NT2/D1 (cell line): ENCODE results near the gene RNFT2.

Experiments used
- SUZ12 ChIP-seq: IDR thresholded peaks from 2 replicates; pipeline ENCODE4 v1.6.1; 2011; ENCODE audit not compliant: insufficient read length, insufficient read depth; ENCODE audit errors: extremely low read depth
- YY1 ChIP-seq: IDR thresholded peaks from 2 replicates; pipeline ENCODE4 v1.6.1; 2011; ENCODE audit not compliant: insufficient read length, insufficient read depth

DNA sequence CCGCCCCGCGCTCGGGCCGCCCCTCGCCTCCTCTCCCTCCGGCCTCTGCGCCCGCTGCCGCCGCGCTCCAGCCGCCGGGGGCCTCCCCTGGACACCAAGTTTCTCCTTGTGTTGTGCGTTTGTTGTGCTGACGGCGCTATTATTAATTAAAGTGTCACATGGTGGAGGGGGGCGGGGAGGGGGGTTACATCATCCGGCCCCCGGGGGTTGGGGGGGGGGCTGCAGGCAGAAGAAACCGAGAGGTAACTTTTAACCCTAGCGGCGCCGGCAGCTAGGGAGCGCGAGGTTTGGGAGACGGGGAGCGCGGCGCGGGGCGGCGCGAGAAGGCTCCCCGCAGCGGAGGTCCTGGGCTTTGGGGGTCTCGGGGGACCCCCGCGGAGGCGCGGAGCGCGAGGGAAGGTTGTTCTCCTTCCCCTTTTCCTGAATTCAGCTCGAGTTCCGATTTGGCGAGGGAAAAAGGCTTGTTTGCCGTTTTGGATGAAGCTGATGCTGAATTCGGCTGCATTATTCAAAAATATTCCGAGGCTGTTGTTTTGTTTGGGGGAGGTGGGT lies 143.3 kb downstream of the RNFT2 start, which contains the start of gene HRK:
- no peak for TF ChIP-seq YY1
- no peak for TF ChIP-seq SUZ12
